Measurements from ENCODE around the gene LEF1. TPM values are rescaled to one million over a fixed set of nuclear protein-coding genes. Genes with fewer than 3 reads are reported as not detected.

Gene LEF1
- total and polyA plus RNA-seq, 8 donors = 4.1 to 49.4 (median 33.8) TPM

DNA sequence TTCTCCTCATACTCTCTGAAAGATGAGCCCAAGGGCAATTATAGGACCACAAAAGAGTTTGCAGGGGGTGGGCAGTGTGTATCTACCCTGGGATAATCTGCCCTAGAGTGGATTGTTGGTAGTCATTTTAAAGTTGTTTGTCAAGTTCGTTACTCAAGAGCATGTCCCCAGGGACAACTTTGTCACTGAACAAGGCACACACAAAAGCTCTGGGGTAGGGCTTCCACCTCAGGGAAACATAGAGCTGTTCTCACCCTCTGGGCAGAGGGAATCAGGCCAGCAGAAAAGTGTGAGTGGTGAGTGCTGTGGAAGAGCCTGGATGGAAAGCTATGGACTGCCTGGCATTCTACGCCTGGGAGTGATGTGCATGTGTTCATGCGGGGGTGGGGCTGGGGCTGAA, 23.3 kb upstream of the LEF1 start:
- Histone ChIP-seq H3K4me3 (no peak overlapping the region), H3K9me3 (no peaks in the 10 kb centered on the region), H3K36me3 (no peaks in the 10 kb centered on the region), H3K27ac (no peak overlapping the region), H3K27me3 (no peaks in the 10 kb centered on the region), H3K4me1 (no peaks in the 10 kb centered on the region)
- intact Hi-C loops (cut with DNase I) = no loop called here
- TF ChIP-seq, protein P1, sequence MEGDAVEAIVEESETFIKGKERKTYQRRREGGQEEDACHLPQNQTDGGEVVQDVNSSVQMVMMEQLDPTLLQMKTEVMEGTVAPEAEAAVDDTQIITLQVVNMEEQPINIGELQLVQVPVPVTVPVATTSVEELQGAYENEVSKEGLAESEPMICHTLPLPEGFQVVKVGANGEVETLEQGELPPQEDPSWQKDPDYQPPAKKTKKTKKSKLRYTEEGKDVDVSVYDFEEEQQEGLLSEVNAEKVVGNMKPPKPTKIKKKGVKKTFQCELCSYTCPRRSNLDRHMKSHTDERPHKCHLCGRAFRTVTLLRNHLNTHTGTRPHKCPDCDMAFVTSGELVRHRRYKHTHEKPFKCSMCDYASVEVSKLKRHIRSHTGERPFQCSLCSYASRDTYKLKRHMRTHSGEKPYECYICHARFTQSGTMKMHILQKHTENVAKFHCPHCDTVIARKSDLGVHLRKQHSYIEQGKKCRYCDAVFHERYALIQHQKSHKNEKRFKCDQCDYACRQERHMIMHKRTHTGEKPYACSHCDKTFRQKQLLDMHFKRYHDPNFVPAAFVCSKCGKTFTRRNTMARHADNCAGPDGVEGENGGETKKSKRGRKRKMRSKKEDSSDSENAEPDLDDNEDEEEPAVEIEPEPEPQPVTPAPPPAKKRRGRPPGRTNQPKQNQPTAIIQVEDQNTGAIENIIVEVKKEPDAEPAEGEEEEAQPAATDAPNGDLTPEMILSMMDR (IDR thresholded peaks at IDR 0.05) = no peak
- ATAC-seq (no peak), DNase-seq (no peak)

DNA sequence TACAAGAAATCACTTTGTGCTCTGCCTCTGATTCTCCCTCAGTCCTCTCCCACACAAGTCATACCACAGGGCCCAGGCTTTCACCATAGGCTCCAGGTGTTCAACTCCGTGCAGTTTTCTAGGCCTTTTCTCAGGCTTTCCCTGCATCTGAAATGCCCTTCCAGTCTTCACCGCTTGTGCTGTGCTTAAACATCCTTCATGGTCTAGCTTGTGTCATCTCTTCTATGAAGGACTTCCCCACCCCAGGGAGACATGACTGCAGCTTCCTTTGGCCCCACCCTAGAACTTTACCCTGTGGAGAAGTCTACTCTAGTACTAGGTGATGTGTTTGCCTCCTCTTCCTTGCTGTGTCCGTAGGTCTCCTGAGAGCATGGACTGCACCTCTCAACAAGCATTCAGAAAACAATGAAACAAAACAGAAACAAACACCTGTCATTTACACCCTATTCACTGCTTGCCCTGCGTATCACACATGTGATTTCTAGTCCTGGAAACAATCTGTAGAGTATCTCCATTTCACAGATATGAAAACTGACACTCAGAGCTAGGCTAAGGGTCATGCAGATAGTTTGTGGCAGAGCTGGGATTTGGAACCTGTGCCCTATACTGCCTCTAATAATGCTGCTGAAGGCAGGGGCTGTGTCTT, 22.7 kb upstream of the LEF1 start:
- no peaks in the 10 kb centered on the region for H3K4me1 ChIP-seq
- H3K9me3 ChIP-seq = no peaks in the 10 kb centered on the region
- intact Hi-C loops (cut with DNase I) = no loop called here
- H3K27me3 ChIP-seq = no peaks in the 10 kb centered on the region
- H3K27ac ChIP-seq = no peak overlapping the region
- no peak for DNase-seq
- no peaks in the 10 kb centered on the region for H3K36me3 ChIP-seq
- no peak overlapping the region for H3K4me3 ChIP-seq
- TF ChIP-seq, protein P1 (IDR thresholded peaks at IDR 0.05) = no peak
- no peak for ATAC-seq

DNA sequence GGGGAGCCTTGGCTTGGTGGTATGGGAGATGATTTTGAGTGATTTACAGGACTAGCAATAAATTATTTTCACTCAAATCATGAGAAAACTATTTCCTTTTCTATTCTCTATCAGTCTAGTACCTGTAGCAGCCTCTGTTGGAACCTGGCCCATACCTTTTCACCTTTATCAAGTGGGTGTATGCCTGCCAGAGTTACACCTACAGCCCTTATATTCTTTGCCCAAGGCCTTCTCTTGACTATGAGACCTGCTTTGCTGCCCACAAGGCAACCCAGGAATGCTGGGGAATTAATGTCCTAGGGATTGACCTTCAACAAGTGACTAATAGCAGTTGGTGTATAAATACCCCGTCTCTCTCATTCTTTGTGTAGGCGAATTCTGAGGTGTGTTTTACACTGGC, 20.0 kb upstream of the LEF1 start:
- H3K27ac ChIP-seq = no peak overlapping the region
- TF ChIP-seq, protein P1 (IDR thresholded peaks at IDR 0.05) = no peak
- no peaks in the 10 kb centered on the region for H3K4me1 ChIP-seq
- no peaks in the 10 kb centered on the region for H3K36me3 ChIP-seq
- no peaks in the 10 kb centered on the region for H3K27me3 ChIP-seq
- no peak overlapping the region for H3K4me3 ChIP-seq
- DNase-seq (no peak), ATAC-seq (peak; percentile 41)
- intact Hi-C loops (cut with DNase I) = no loop called here
- H3K9me3 ChIP-seq = no peaks in the 10 kb centered on the region

DNA sequence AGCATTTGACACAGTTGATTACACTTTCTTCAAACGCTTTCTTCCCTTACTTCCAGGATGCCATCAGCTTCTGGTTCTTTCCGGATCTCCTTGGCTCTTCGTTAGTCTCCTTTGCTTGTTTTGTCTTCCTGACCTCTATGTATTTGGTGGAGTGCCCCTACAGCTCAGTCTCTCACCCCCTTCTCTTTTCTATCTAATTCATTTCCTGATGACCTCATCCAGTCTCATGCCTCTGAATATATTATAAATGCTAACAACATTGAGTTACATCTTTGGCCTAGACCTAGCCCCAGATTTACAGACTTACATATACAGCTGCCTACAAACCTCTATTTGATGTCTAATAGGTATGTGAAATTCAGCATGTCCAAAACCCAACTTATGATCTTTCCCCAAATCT, 16.5 kb upstream of the LEF1 start:
- TF ChIP-seq, protein P1 (IDR thresholded peaks at IDR 0.05) = no peak
- DNase-seq = no peak

DNA sequence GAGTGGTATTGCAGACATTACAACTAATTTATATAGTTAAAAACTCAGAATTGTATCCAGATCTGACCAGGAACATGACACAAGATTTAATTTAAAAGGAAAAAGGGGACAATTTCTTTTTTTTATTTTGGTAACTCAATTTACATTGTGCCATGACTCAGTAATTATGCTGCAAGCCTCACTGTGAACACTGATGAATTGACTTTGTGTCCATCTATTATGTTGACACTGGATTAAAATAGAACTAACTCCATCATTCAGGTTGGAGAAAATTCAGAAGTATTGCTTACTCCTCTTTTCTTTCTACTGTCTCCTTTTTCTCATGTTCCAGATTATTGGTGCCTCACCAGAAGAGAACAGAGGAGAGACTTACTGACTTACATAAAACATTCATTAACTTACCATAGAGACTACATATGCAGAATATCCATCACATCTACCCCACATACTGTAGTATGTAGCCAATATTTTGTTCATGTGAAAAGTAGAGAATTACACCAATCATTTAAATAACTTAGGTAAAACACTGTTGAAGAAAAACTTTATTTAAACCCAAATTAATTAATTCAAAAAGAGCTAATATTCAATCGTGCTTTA, 15.8 kb upstream of the LEF1 start:
- H3K4me1 ChIP-seq = no peaks in the 10 kb centered on the region
- no peaks in the 10 kb centered on the region for H3K9me3 ChIP-seq
- no peaks in the 10 kb centered on the region for H3K36me3 ChIP-seq
- no peak overlapping the region for H3K4me3 ChIP-seq
- H3K27ac ChIP-seq = no peak overlapping the region
- DNase-seq (no peak), ATAC-seq (no peak)
- intact Hi-C loops (cut with DNase I) = no loop called here
- H3K27me3 ChIP-seq = no peaks in the 10 kb centered on the region
- TF ChIP-seq, protein P1 (IDR thresholded peaks at IDR 0.05) = no peak

More for the DNA sequence above, 16.5 kb upstream of the LEF1 start:
- no peaks in the 10 kb centered on the region for H3K9me3 ChIP-seq
- H3K27ac ChIP-seq = no peak overlapping the region
- no peak overlapping the region for H3K4me3 ChIP-seq
- H3K27me3 ChIP-seq = no peaks in the 10 kb centered on the region
- intact Hi-C loops (cut with DNase I) = no loop called here
- H3K4me1 ChIP-seq = no peaks in the 10 kb centered on the region
- ATAC-seq = no peak
- no peaks in the 10 kb centered on the region for H3K36me3 ChIP-seq

Data from left lung (tissue), 10 donors.